HepG2 (cell line): ENCODE results near the gene CEP68. TPM values are rescaled to one million over a fixed set of nuclear protein-coding genes. Genes with fewer than 3 reads are reported as not detected.

Experiments
- ATAC-seq: fragments of 200-7000 bp; cut with Tn5 transposase; 3 replicates; pipeline ENCODE4 v1.9.1; 2020; ENCODE audit warnings: mild to moderate bottlenecking, moderate library complexity
- BruUV-seq: library from RNA; stranded (reverse); fragments of 400-500 nt; replicated peaks from 2 replicates; lab custom pipeline; 2021; lab: Mats Ljungman, UMichigan
- CTCF ChIA-PET: fragments of 300-600 bp; formaldehyde crosslinking; extraction: SDS; loops from one replicate; lab custom pipeline; 2021; ENCODE audit warnings: low total read pairs, inconsistent platforms, low intra/inter-chr PET ratio; lab: Yijun Ruan, JAX
- POLR2A ChIA-PET: fragments of 350-600 bp; sonication (Branson Sonifier 250); formaldehyde crosslinking; loops from one replicate; lab custom pipeline; 2020; ENCODE audit warnings: antibody characterized with exemption, inconsistent platforms; lab: Yijun Ruan, JAX
- DNase-seq: peaks from one replicate; pipeline ENCODE4 v3.0.0-alpha.2; 2015; ENCODE audit warnings: low spot score
- FAIRE-seq: peaks from 3 replicates; lab custom pipeline; 2011; peaks lifted over from hg19 to GRCh38; lab: Jason Lieb, UNC
- H2AFZ ChIP-seq: one replicate; pipeline ENCODE4 v1.6.1; 2011; ENCODE audit warnings: low read length, inconsistent platforms
- H3K27ac ChIP-seq: fragments of 300-600 bp; 3 replicates; pipeline ENCODE4 v1.8.0; 2011; ENCODE audit warnings: mixed run types, mild to moderate bottlenecking, mixed read lengths, low read length, inconsistent platforms; ENCODE audit not compliant: insufficient read depth; ENCODE audit errors: extremely low read length
- H3K27me3 ChIP-seq, 2 experiments: fragments of 200-600 bp in 1 of 2; 2 replicates in 1 of 2; 3 replicates in 1 of 2; pipeline versions ENCODE4 v1.6.0 to v1.8.0; 2011; ENCODE audit warnings: low read length in 2 of 2, mild to moderate bottlenecking in 2 of 2, moderate library complexity in 2 of 2, inconsistent platforms in 1 of 2; ENCODE audit not compliant: insufficient read depth in 2 of 2, control insufficient read depth in 1 of 2
- H3K36me3 ChIP-seq, 2 experiments: fragments of 200-600 bp in 1 of 2; replicated peaks in 1 of 2; 2 replicates in 1 of 2; 3 replicates in 1 of 2; pipeline versions ENCODE4 v1.5.1 to v1.8.0; 2011; ENCODE audit warnings: low read length in 2 of 2, inconsistent platforms in 1 of 2; ENCODE audit not compliant: insufficient read depth in 2 of 2, control insufficient read depth in 1 of 2
- H3K4me1 ChIP-seq: 2 replicates; pipeline ENCODE4 v1.5.1; 2012; ENCODE audit warnings: low read length, inconsistent platforms; ENCODE audit not compliant: insufficient read depth
- H3K4me2 ChIP-seq: 2 replicates; pipeline ENCODE4 v1.6.0; 2011; ENCODE audit warnings: low read depth, low read length, inconsistent platforms
- H3K4me3 ChIP-seq, 3 experiments: fragments of 200-600 bp in 1 of 3; sonication (generic), shearing (Covaris generic) in 1 of 3; replicated peaks in 1 of 3; 2 replicates each; pipeline ENCODE4 v1.5.1; 2011 to 2016; ENCODE audit warnings: low read length in 3 of 3, inconsistent platforms in 2 of 3, low read depth in 2 of 3, mild to moderate bottlenecking in 2 of 3, control low read depth in 1 of 3, mixed read lengths in 1 of 3; ENCODE audit not compliant: insufficient read depth in 1 of 3
- H3K79me2 ChIP-seq: one replicate; pipeline ENCODE4 v1.6.1; 2011; ENCODE audit warnings: low read length, inconsistent platforms; ENCODE audit not compliant: insufficient read depth
- H3K9ac ChIP-seq: 2 replicates; pipeline ENCODE4 v1.6.0; 2011; ENCODE audit warnings: mild to moderate bottlenecking, low read depth, low read length, inconsistent platforms; ENCODE audit not compliant: insufficient read depth
- H3K9me3 ChIP-seq: 2 replicates; pipeline ENCODE4 v1.5.1; 2012; ENCODE audit warnings: mild to moderate bottlenecking, low read length
- H4K20me1 ChIP-seq: 2 replicates; pipeline ENCODE4 v1.6.0; 2011; ENCODE audit warnings: inconsistent platforms, mild to moderate bottlenecking, low read length, moderate library complexity; ENCODE audit not compliant: insufficient read depth
- CEBPB ChIP-seq: IDR thresholded peaks from 2 replicates; pipeline ENCODE4 v1.6.1; 2011; ENCODE audit warnings: low read depth, low read length, improper control_type of control experiment, borderline replicate concordance
- CEBPG ChIP-seq: IDR thresholded peaks from 2 replicates; pipeline ENCODE4 v1.6.1; 2016
- CREM ChIP-seq, 2 experiments: sonication (generic) in 1 of 2; formaldehyde crosslinking in 1 of 2; IDR thresholded peaks; 2 replicates each; pipeline versions ENCODE4 v1.4.0 to v1.6.1; 2016 to 2020; ENCODE audit warnings: antibody characterized with exemption in 1 of 2, mild to moderate bottlenecking in 1 of 2, missing genetic modification reagents in 1 of 2
- ESRRA ChIP-seq: sonication (generic); formaldehyde crosslinking; IDR thresholded peaks from 2 replicates; pipeline ENCODE4 v1.5.1; 2020; ENCODE audit warnings: mild to moderate bottlenecking, low read depth, missing genetic modification reagents
- PHF8 ChIP-seq: sonication (generic); formaldehyde crosslinking; IDR thresholded peaks from 2 replicates; pipeline ENCODE4 v1.5.0; 2020; ENCODE audit warnings: missing genetic modification reagents
- PRMT3 ChIP-seq: sonication (generic); formaldehyde crosslinking; IDR thresholded peaks from 2 replicates; pipeline ENCODE4 v1.8.1; 2022; ENCODE audit warnings: low read depth, mild to moderate bottlenecking, moderate library complexity, missing genetic modification reagents, borderline replicate concordance
- ZNF121 ChIP-seq: sonication (generic); formaldehyde crosslinking; IDR thresholded peaks from 2 replicates; pipeline ENCODE4 v1.5.0; 2020; ENCODE audit warnings: mild to moderate bottlenecking, missing genetic modification reagents
- ZNF274 ChIP-seq: sonication (generic); formaldehyde crosslinking; IDR thresholded peaks from 2 replicates; pipeline ENCODE4 v1.5.1; 2020; ENCODE audit warnings: mild to moderate bottlenecking, missing genetic modification reagents
- ZNF530 ChIP-seq: sonication (generic); formaldehyde crosslinking; IDR thresholded peaks from 2 replicates; pipeline ENCODE4 v1.5.0; 2020; ENCODE audit warnings: low read depth, mild to moderate bottlenecking, missing genetic modification reagents
- ZNF660 ChIP-seq: sonication (generic); formaldehyde crosslinking; IDR thresholded peaks from 2 replicates; pipeline ENCODE4 v1.5.1; 2020; ENCODE audit warnings: mild to moderate bottlenecking, low read depth, missing genetic modification reagents, borderline replicate concordance
- ZNF670 ChIP-seq: sonication (generic); formaldehyde crosslinking; IDR thresholded peaks from 2 replicates; pipeline ENCODE4 v1.8.0; 2022; ENCODE audit warnings: mild to moderate bottlenecking, missing genetic modification reagents, borderline replicate concordance
- WGBS: methylation state at CpG from one replicate; pipeline ENCODE4 v1.1.6; 2017; ENCODE audit warnings: low lambda C conversion rate; 5-methylcytosine and 5-hydroxymethylcytosine counted together
- in situ Hi-C: cut with HindIII; loops from 2 replicates; pipeline ENCODE4 v1.10.0; 2017; ENCODE audit warnings: low pct_unique_long_range_greater_than_20kb; ENCODE audit not compliant: extremely low pct_ligation_motif_present
- intact Hi-C: fragments of 100-400 bp; cut with micrococcal nuclease; formaldehyde crosslinking; loops from one replicate; pipeline ENCODE4 v1.10.0; 2022; ENCODE audit not compliant: unreplicated experiment
- polyA plus RNA-seq, 8 experiments: library from polyadenylated mRNA; depleted of rRNA in 3 of 8; stranded (reverse) in 7 of 8; unstranded in 1 of 8; fragments of >200 nt; fragmentation: Illumina TruSeq in 4 of 8; extraction: Trizol in 4 of 8; gene quantifications; 2 replicates each; pipeline versions ENCODE4 v1.2.1 to v1.2.3, GENCODE V29; 2011 to 2016; ENCODE audit warnings: low read depth in 4 of 8, missing spikeins in 1 of 8, mixed read lengths in 1 of 8; ENCODE audit not compliant: insufficient read depth in 1 of 8
- total RNA-seq, 5 experiments: library from RNA; depleted of rRNA; stranded (reverse); fragments of >200 nt; fragmentation: Illumina TruSeq; extraction: Trizol; gene quantifications; 2 replicates each; pipeline ENCODE4 v1.2.3, GENCODE V29; 2016; ENCODE audit warnings: low read depth in 1 of 5
- TF ChIP-seq, protein P1 (sequence below): sonication (generic); formaldehyde crosslinking; IDR thresholded peaks from 2 replicates; pipeline ENCODE4 v1.8.1; 2023; ENCODE audit warnings: mild to moderate bottlenecking, moderate library complexity, missing genetic modification reagents
- TF ChIP-seq, protein P2 (sequence below): sonication (generic); formaldehyde crosslinking; IDR thresholded peaks from 2 replicates; pipeline ENCODE4 v1.4.0; 2020; ENCODE audit warnings: missing genetic modification reagents, mild to moderate bottlenecking, borderline replicate concordance

CEP68 gene
- total and polyA plus RNA-seq, 2 of the 13 experiments (the other 11 are each of a cell fraction or from before 2014, with no cell fraction given) = 5.7 to 9.3 TPM

GRCh38 chr2:65085148-65085547 lies 28.9 kb downstream of the CEP68 start:
- no TSS peak for BruUV-seq
- POLR2A ChIA-PET = no interaction called here
- Histone ChIP-seq H3K27ac (no peak overlapping the region), H3K9ac (no peak overlapping the region), H3K79me2 (peaks cover 4% of the 10 kb centered on the region), H3K4me2 (no peak overlapping the region), H2AFZ (no peak overlapping the region), H3K9me3 (no peaks in the 10 kb centered on the region)
- no peak for DNase-seq
- in situ Hi-C loops (no loop called here), intact Hi-C loops (no loop called here)
- 98% methylated on average over 3 of the region's 3 CpGs for WGBS
- TF ChIP-seq ZNF530 (CRISPR knock-in tag) = no peak
- no peak for TF ChIP-seq ZNF274 (CRISPR knock-in tag)
- TF ChIP-seq CREM (IDR thresholded peaks at IDR 0.05) = no peak
- no peak for TF ChIP-seq CREM (CRISPR knock-in tag; IDR thresholded peaks at IDR 0.05)
- no peak for TF ChIP-seq ZNF660 (CRISPR knock-in tag)
- TF ChIP-seq ZNF121 = no peak
- 0 out of 2 replicates have a peak, but pooled peaks have one; percentile 4 for TF ChIP-seq CEBPG
- TF ChIP-seq, protein P1, sequence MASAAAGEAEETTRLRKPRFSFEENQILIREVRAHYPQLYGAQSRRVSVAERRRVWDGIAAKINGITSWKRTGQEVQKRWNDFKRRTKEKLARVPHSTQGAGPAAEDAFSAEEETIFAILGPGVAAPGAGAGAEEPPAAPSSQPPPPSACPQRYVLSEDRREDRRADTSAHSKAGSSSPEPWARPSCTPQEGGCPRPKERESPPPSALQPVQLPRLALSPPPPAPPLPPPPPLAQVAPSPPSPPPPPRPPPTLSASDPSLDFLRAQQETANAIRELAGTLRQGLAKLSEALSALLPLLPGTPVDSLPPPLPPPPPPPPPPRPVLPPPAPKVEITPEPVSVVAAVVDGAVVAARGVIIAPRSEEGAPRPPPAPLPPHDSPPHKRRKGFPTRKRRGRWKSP (CRISPR knock-in tag) = no peak
- TF ChIP-seq PRMT3 (CRISPR knock-in tag) = no peak
- no peak for TF ChIP-seq ESRRA (CRISPR knock-in tag)
- no peak for TF ChIP-seq PHF8
- TF ChIP-seq, protein P2, sequence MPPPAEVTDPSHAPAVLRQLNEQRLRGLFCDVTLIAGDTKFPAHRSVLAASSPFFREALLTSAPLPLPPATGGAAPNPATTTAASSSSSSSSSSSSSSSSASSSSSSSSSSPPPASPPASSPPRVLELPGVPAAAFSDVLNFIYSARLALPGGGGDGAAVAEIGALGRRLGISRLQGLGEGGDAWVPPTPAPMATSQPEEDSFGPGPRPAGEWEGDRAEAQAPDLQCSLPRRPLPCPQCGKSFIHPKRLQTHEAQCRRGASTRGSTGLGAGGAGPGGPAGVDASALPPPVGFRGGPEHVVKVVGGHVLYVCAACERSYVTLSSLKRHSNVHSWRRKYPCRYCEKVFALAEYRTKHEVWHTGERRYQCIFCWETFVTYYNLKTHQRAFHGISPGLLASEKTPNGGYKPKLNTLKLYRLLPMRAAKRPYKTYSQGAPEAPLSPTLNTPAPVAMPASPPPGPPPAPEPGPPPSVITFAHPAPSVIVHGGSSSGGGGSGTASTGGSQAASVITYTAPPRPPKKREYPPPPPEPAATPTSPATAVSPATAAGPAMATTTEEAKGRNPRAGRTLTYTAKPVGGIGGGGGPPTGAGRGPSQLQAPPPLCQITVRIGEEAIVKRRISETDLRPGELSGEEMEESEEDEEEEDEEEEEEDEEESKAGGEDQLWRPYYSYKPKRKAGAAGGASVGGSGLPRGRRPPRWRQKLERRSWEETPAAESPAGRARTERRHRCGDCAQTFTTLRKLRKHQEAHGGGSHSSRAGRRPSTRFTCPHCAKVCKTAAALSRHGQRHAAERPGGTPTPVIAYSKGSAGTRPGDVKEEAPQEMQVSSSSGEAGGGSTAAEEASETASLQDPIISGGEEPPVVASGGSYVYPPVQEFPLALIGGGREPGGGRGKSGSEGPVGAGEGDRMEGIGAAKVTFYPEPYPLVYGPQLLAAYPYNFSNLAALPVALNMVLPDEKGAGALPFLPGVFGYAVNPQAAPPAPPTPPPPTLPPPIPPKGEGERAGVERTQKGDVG (CRISPR knock-in tag) = no peak
- peak; percentile 73 for TF ChIP-seq CEBPB
- no peak for TF ChIP-seq ZNF670
- TF ChIP-seq, all 625 proteins: peak for 2
- Histone ChIP-seq H3K36me3 (peaks cover 30 to 77% of the 10 kb centered on the region in 2 experiments), H4K20me1 (peaks cover 6% of the 10 kb centered on the region; the same call in 1 of the 2 replicates), H3K4me1 (peaks cover 10% of the 10 kb centered on the region; the same call in 1 of the 2 replicates), H3K4me3 (no peak overlapping the region), H3K27me3 (no peaks in the 10 kb centered on the region)
- CTCF ChIA-PET = no interaction called here
- no peak for FAIRE-seq
- no peak for ATAC-seq
